TTC549 (cell line): ENCODE measurements around the gene TNFRSF12A.

ENCODE experiments used
- FAIRE-seq: peaks from 2 replicates; lab custom pipeline; 2012; peaks lifted over from hg19 to GRCh38; lab: Jason Lieb, UNC

Gene TNFRSF12A

GRCh38 chr16:3026609-3027488 lies 6.7 kb downstream of the TNFRSF12A start:
- FAIRE-seq, result no peak

- no peak for FAIRE-seq
Measured at GRCh38 chr16:3027489-3027795, 7.3 kb downstream of the TNFRSF12A start.

GRCh38 chr16:3027983-3028715 lies 8.0 kb downstream of the TNFRSF12A start:
- FAIRE-seq, result no peak

DNA sequence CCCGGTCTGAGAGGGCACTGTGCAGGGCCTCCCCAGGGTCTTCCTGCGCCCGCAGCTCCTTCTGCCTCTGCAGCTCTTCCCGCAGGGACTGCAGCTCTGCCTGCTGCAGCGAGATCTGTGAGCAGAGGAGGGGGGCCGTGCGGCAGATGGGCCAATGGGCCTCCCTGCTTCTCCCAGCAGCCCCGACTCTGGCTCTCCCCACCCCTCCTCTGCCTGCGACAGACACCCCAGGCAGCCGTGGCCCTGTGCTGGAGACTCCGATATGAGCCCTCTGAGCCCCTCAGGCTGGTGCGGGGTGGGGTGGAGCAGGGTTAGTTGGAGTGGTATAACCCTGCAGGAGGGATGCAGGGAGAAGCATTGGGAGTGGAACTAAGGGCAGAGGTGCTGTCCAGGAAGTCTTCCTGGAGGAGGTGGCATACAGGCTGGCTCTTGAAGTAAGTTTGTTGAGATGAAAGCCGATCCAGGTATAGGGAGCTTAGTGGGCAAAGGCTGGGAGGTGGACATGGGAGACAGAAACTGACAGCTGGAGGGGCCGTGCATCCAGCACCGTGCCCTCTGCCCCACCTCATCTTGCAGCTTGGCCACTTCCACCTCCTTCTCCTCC lies 8.7 kb downstream of the TNFRSF12A start:
- FAIRE-seq, result no peak

- FAIRE-seq, result no peak
Measured at GRCh38 chr16:3029491-3030221, 9.5 kb downstream of the TNFRSF12A start.

GRCh38 chr16:3030222-3031212 lies 10.3 kb downstream of the TNFRSF12A start:
- no peak for FAIRE-seq

DNA sequence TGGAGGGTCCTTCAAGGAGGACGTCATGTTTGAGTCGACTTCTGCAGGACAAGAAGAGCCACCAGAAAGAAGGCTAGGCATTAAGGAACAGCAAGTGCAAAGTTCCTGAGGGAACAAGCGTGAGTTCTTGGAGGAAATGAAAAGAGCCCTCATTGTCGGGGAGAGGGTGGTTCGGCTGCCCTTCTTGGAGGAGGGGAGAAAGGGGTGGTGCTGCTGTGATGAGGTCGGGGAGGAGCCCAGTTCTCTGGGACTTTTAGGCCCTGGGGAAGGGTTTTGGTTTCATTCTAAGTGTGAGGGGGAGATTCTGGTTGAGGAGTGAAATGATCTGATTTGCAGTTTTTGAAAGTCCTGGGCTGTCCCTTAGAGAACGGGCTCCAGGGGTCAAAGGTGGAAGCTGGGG lies 12.5 kb downstream of the TNFRSF12A start:
- FAIRE-seq, result no peak

DNA sequence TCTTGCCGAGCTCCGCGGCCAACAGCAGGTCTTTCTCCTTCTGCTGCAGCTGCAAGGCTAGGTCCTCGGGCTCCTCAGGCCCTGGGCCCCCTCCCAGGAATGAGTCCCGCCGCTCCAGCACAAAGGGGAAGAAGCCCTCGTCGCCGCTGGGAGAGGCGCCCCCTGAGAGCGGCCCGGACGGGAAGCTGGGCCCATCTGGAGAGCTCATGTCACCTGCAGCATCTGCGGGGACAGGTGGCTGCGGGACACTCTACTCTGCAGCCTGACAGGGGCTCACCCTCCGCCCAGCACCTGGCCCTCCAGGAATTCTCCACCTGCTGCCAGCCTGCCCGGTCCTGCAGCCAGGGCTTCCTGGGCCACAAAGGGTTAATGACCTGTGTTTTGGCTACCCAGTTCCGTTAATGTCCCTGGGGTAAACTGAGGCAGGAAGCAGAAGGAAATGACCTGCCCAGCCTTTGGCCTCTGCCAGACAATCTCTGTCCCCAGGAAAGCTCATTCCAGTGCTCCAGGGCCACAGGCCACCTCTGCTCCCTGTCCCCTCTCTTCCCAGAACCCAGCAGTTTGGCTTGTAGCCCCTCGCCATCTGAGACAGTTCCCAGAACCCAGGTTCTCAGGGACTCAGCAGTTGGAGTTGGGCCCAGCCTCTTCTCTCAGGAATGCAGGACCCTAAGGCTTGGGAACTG lies 15.3 kb downstream of the TNFRSF12A start:
- FAIRE-seq, result no peak

DNA sequence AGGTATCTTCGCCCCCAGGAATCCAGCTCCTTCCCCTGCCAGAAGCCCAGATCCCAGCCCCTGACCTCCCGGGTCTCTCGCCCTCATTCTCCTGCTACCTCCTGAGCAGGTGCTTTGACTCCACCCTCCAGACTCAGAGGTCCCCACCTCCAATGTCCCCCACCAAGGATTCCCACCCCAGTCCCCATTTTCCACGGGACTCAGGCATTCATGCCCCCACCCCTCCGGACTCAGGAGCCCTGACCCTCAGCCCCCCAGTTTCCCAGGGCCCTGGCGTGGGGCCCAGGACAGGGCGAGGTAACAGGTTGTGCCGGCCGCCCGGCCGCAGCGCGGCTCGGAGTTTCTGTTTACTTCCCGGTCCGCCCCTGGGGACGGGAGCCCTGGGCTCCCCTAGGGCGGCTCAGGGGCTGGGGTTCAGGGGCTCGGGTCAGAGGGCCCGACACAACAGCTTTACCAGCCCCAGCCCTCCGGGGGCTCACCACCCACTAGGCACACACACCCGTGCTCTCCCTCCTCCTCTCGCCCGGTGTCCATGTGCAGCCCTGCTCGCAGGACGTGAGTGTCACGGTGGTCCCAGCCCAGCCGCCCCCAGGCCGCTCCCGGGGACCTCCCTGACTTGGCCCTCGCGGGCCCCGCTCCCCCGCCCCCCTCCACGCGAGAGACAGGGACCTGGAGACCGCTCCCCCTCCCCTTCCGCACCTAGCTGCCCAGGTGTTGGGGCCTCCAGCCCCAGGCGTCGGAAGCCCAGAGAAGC lies 16.0 kb downstream of the TNFRSF12A start:
- no peak for FAIRE-seq

- no peak for FAIRE-seq
Measured at GRCh38 chr16:3036726-3037315, 16.7 kb downstream of the TNFRSF12A start, which contains the start of gene BICDL2. TSS of gene BICDL2 (minus strand) at chr16:3036944. CDS start at chr16:3035496, 1,448 bp downstream.

- FAIRE-seq, result no peak
Measured at GRCh38 chr16:3038256-3038655, 18.1 kb downstream of the TNFRSF12A start.

- no peak for FAIRE-seq
Measured at GRCh38 chr16:3038896-3039295, 18.7 kb downstream of the TNFRSF12A start.

DNA sequence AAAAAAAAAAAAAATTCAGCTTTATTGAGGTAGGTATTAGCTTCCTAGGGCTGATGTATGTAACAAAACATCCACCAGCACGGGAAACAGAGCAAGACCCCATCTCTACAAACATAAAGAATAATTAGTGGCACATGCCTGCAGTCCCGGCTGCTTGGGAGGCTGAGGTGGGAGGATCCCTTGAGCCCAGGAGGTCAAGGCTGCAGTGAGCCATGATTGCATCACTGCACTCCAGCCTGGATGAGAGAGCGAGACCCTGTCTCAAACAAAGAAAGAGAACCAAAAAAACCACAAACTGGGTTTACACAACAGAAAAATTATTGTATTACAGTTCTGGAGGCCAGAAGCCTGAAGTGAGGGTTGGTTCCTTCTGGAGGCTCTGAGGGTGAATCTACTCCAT lies 22.2 kb downstream of the TNFRSF12A start:
- FAIRE-seq, result no peak

DNA sequence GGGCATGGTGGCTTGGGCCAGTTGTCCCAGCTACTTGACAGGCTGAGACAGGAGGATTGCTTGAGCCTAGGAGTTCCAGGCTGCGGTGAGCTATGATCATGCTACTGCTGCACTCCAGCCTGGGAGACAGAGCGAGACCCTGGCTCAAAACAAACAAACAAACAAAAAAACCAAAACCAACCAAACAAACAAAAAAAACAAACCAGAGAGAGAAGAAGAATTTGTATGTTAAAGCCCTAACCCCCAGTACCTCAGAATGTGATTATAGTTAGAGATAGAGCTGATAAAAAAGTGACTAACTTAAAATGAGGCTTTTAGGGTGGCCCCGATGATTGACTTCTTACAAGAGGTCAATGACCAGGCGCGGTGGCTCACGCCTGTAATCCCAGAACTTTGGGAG lies 24.5 kb downstream of the TNFRSF12A start:
- FAIRE-seq, result no peak

GRCh38 chr16:3045758-3046640 lies 25.8 kb downstream of the TNFRSF12A start, which contains the start of gene MMP25:
TSS of gene MMP25 (plus strand) at chr16:3046561. CDS start at chr16:3046918, 357 bp downstream.
- no peak for FAIRE-seq

GRCh38 chr16:3046641-3047386 lies 26.6 kb downstream of the TNFRSF12A start:
- no peak for FAIRE-seq

DNA sequence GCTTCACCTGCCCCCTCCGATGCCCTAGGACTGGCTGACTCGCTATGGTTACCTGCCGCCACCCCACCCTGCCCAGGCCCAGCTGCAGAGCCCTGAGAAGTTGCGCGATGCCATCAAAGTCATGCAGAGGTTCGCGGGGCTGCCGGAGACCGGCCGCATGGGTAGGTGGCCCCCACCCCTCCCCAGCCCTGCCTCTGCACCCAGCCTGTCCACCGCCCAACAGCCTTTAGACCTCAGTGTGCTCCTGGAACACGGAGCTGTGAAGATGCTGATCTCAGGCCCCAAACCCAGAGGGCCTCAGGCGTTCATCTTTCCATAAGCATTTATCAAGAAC lies 27.2 kb downstream of the TNFRSF12A start:
- FAIRE-seq, result no peak
